ENCODE results near the gene FAM200A. TPM values are rescaled to one million over a fixed set of nuclear protein-coding genes. Genes with fewer than 3 reads are reported as not detected.
"Not testable (repeated sequence)": the region's sequence is repeated elsewhere in the genome, so short reads cannot be mapped to it uniquely, and the experiment has no call there.

The FAM200A gene
- total RNA-seq, 4 donors from 2014 or later: 2.3 to 5.7 (median 3.8) TPM

- H3K27ac ChIP-seq: peak within 1 kb of the TSS; percentile 97 to 99 (median 98)
- intact Hi-C loops (cut with DNase I; ENCODE audit: low total_unique reads) (loop anchor here (1.0 to 5.0 kb wide), 7 partner anchors 32 to 576 kb away; partner anchors contain the start of genes ARPC1A, BUD31, CPSF4 and PDAP1), in situ Hi-C loops (cut with MboI; ENCODE audit: low sequenced_read_pairs in 4 of 4) (loop anchor here in 2 of 4 donors (5.0 to 10.0 kb wide), 2 partner anchors 48 to 50 kb away; partner anchors contain the start of genes FAM200A (in 2 of the 2) and ZNF655 (in 1 of the 2))
- TF ChIP-seq CTCF (IDR thresholded peaks at IDR 0.05 in 4 of 5, conservative IDR thresholded peaks at IDR 0.05 in 1 of 5): peak in 1 of 5 experiments; percentile 14
- TF ChIP-seq POLR2A (IDR thresholded peaks at IDR 0.05): peak; percentile 53 to 83
- no peaks in the 10 kb centered on the region for H3K9me3 ChIP-seq
- no peaks in the 10 kb centered on the region for H3K36me3 ChIP-seq
- peak within 1 kb of the TSS; percentile 82 to 99 (median 94) for H3K4me3 ChIP-seq
- peaks cover 29 to 30% of the 10 kb centered on the region in 2 donors for H3K4me1 ChIP-seq
- DNase-seq (peak; percentile 98), ATAC-seq (peak; percentile 93)
- H3K27me3 ChIP-seq: no peaks in the 10 kb centered on the region
Measured at GRCh38 chr7:99504603-99505323, 47.2 kb downstream of the FAM200A start, which contains the start of gene ZKSCAN5. Gene ZKSCAN5, plus strand, starts transcription at chr7:99504662. Its CDS starts 1,383 bp downstream, at chr7:99506045.

- ATAC-seq: no peak
Measured at GRCh38 chr7:99504281-99504602, 47.7 kb downstream of the FAM200A start.

GRCh38 chr7:99501236-99501635 is 50.7 kb downstream of the FAM200A start:
- Histone ChIP-seq H3K4me1 (peaks cover 33 to 45% of the 10 kb centered on the region in 2 donors), H3K27ac (peak overlapping the region in 1 of 4 donors; percentile 90), H3K36me3 (peaks cover 2 to 16% of the 10 kb centered on the region in 2 donors)
- not testable (repeated sequence) for DNase-seq, H3K9me3 ChIP-seq, H3K27me3 ChIP-seq, H3K4me3 ChIP-seq, ATAC-seq
- in situ Hi-C loops (cut with MboI; ENCODE audit: low sequenced_read_pairs in 4 of 4): loop anchor here in 2 of 4 donors (5.0 to 10.0 kb wide), 2 partner anchors 51 to 54 kb away; partner anchors contain the start of genes FAM200A (in 2 of the 2) and ZNF655 (in 1 of the 2)
- intact Hi-C loops (cut with DNase I; ENCODE audit: low total_unique reads): loop anchor here (5.0 kb wide), 1 partner anchor 174 kb away; the partner anchor contains the start of gene ARPC1A

More at GRCh38 chr7:99504281-99504602, 47.7 kb downstream of the FAM200A start:
- no peaks in the 10 kb centered on the region for H3K36me3 ChIP-seq
- H3K27ac ChIP-seq: peak overlapping the region; percentile 97 to 99 (median 98)
- H3K4me1 ChIP-seq: peaks cover 29 to 32% of the 10 kb centered on the region in 2 donors
- TF ChIP-seq CTCF (IDR thresholded peaks at IDR 0.05 in 4 of 5, conservative IDR thresholded peaks at IDR 0.05 in 1 of 5) (no peak), POLR2A (IDR thresholded peaks at IDR 0.05) (peak in 1 of 2 donors; percentile 9)
- H3K9me3 ChIP-seq: no peaks in the 10 kb centered on the region
- intact Hi-C loops (cut with DNase I; ENCODE audit: low total_unique reads) (loop anchor here (1.0 to 5.0 kb wide), 7 partner anchors 32 to 577 kb away; partner anchors contain the start of genes ARPC1A, BUD31, CPSF4 and PDAP1), in situ Hi-C loops (cut with MboI; ENCODE audit: low sequenced_read_pairs in 4 of 4) (loop anchor here in 2 of 4 donors (5.0 to 10.0 kb wide), 2 partner anchors 48 to 51 kb away; partner anchors contain the start of genes FAM200A (in 2 of the 2) and ZNF655 (in 1 of the 2))
- no peaks in the 10 kb centered on the region for H3K27me3 ChIP-seq
- DNase-seq: no peak
- H3K4me3 ChIP-seq: peak overlapping the region; percentile 82 to 99 (median 94)

- H3K4me1 ChIP-seq: peaks cover 27 to 39% of the 10 kb centered on the region in 2 donors
- no peak for TF ChIP-seq POLR2A (IDR thresholded peaks at IDR 0.05)
- H3K27me3 ChIP-seq: no peaks in the 10 kb centered on the region
- peak overlapping the region; percentile 77 to 97 (median 94) for H3K4me3 ChIP-seq
- ATAC-seq (no peak), DNase-seq (no peak)
- peaks cover 2 to 22% of the 10 kb centered on the region in 2 donors for H3K36me3 ChIP-seq
- in situ Hi-C loops (cut with MboI; ENCODE audit: low sequenced_read_pairs in 4 of 4) (loop anchor here in 2 of 4 donors (5.0 to 10.0 kb wide), 2 partner anchors 52 to 54 kb away; partner anchors contain the start of genes FAM200A (in 2 of the 2) and ZNF655 (in 1 of the 2)), intact Hi-C loops (cut with DNase I; ENCODE audit: low total_unique reads) (loop anchor here (5.0 kb wide), 1 partner anchor 173 kb away; the partner anchor contains the start of gene ARPC1A)
- no peaks in the 10 kb centered on the region for H3K9me3 ChIP-seq
- H3K27ac ChIP-seq: peak overlapping the region; percentile 90 to 97 (median 92)
Measured at GRCh38 chr7:99500637-99501009, 51.3 kb downstream of the FAM200A start.

GRCh38 chr7:99499721-99500636 is 51.9 kb downstream of the FAM200A start, which contains the start of gene ZNF394:
Gene ZNF394, minus strand, starts transcription at chr7:99500281. Its CDS starts 188 bp downstream, at chr7:99500093.
- intact Hi-C loops (cut with DNase I; ENCODE audit: low total_unique reads) (loop anchor here (5.0 kb wide), 1 partner anchor 173 kb away; the partner anchor contains the start of gene ARPC1A), in situ Hi-C loops (cut with MboI; ENCODE audit: low sequenced_read_pairs in 4 of 4) (loop anchor here in 2 of 4 donors (5.0 to 10.0 kb wide), 2 partner anchors 52 to 55 kb away; partner anchors contain the start of genes FAM200A (in 2 of the 2) and ZNF655 (in 1 of the 2))
- Histone ChIP-seq H3K4me1 (peaks cover 24 to 35% of the 10 kb centered on the region in 2 donors), H3K9me3 (no peaks in the 10 kb centered on the region), H3K27ac (peak within 1 kb of the TSS; percentile 90 to 97 (median 92)), H3K36me3 (peaks cover 2 to 28% of the 10 kb centered on the region in 2 donors), H3K27me3 (no peaks in the 10 kb centered on the region), H3K4me3 (peak within 1 kb of the TSS; percentile 77 to 97 (median 94))
- ATAC-seq: peak; percentile 52 to 61
- DNase-seq: peak; percentile 83 to 87
- peak; percentile 75 to 77 for TF ChIP-seq POLR2A (IDR thresholded peaks at IDR 0.05)
- TF ChIP-seq CTCF (IDR thresholded peaks at IDR 0.05 in 4 of 5, conservative IDR thresholded peaks at IDR 0.05 in 1 of 5): no peak
